Endothelial cell of umbilical vein (primary cell): ENCODE measurements around the gene NR3C1. TPM values are rescaled to one million over a fixed set of nuclear protein-coding genes. Genes with fewer than 3 reads are reported as not detected.

Experiments used
- BruUV-seq: library from RNA; stranded (reverse); fragments of 400-500 nt; replicated peaks from 2 replicates; lab custom pipeline; 2021; lab: Mats Ljungman, UMichigan
- CTCF ChIA-PET: fragments of 300-600, 350-600 bp; sonication (Branson Sonifier 250); formaldehyde crosslinking; loops from one replicate; lab custom pipeline; 2021; ENCODE audit warnings: antibody characterized with exemption, inconsistent platforms; lab: Charles Lee
- POLR2A ChIA-PET: fragments of 300-600, 350-600 bp; sonication (Branson Sonifier 250); formaldehyde crosslinking; loops from one replicate; lab custom pipeline; 2021; ENCODE audit warnings: antibody characterized with exemption, inconsistent platforms; lab: Charles Lee
- DNase-seq: peaks from one replicate; pipeline ENCODE4 v3.0.0-alpha.2; 2011; ENCODE audit warnings: low read depth, low spot score
- FAIRE-seq: peaks from 2 replicates; lab custom pipeline; 2011; peaks lifted over from hg19 to GRCh38; lab: Jason Lieb, UNC
- H2AFZ ChIP-seq: 2 replicates; pipeline ENCODE4 v1.6.0; 2012; ENCODE audit warnings: low read depth, low read length, control low read depth, inconsistent platforms
- H3K27ac ChIP-seq: 2 replicates; pipeline ENCODE4 v1.5.1; 2011; ENCODE audit warnings: low read depth, mild to moderate bottlenecking, control low read depth, low read length, moderate library complexity; ENCODE audit not compliant: insufficient read depth
- H3K27me3 ChIP-seq, 2 experiments: 2 replicates each; pipeline versions ENCODE4 v1.6.0 to v1.6.1; 2011; ENCODE audit warnings: low read length in 2 of 2, mixed read lengths in 1 of 2; ENCODE audit not compliant: control insufficient read depth in 2 of 2, insufficient read depth in 2 of 2
- H3K36me3 ChIP-seq, 2 experiments: 2 replicates in 1 of 2; 3 replicates in 1 of 2; pipeline ENCODE4 v1.5.1; 2011; ENCODE audit warnings: low read length in 2 of 2, mild to moderate bottlenecking in 1 of 2, moderate library complexity in 1 of 2; ENCODE audit not compliant: control insufficient read depth in 2 of 2, insufficient read depth in 2 of 2; ENCODE audit errors: extremely low read depth in 1 of 2
- H3K4me1 ChIP-seq: 3 replicates; pipeline ENCODE4 v1.5.1; 2011; ENCODE audit warnings: mild to moderate bottlenecking, low read length; ENCODE audit not compliant: control insufficient read depth, insufficient read depth; ENCODE audit errors: extremely low read depth
- H3K4me2 ChIP-seq: 2 replicates; pipeline ENCODE4 v1.6.1; 2011; ENCODE audit warnings: low read length, control low read depth, mixed read lengths; ENCODE audit not compliant: insufficient read depth
- H3K4me3 ChIP-seq, 3 experiments: fragments of 200-600 bp in 1 of 3; sonication (generic), shearing (Covaris generic) in 1 of 3; replicated peaks in 1 of 3; 2 replicates each; pipeline ENCODE4 v1.5.1; 2011 to 2016; ENCODE audit warnings: control low read depth in 3 of 3, low read length in 3 of 3, mild to moderate bottlenecking in 2 of 3, inconsistent platforms in 1 of 3, low read depth in 1 of 3, moderate library complexity in 1 of 3; ENCODE audit not compliant: insufficient read depth in 1 of 3
- H3K79me2 ChIP-seq: 2 replicates; pipeline ENCODE4 v1.6.0; 2012; ENCODE audit warnings: low read length, inconsistent platforms; ENCODE audit not compliant: control insufficient read depth, insufficient read depth
- H3K9ac ChIP-seq: replicated peaks from 2 replicates; pipeline ENCODE3; 2011; ENCODE audit warnings: low read length, control low read depth; ENCODE audit not compliant: insufficient read depth; ENCODE audit errors: extremely low read depth
- H3K9me1 ChIP-seq: replicated peaks from 3 replicates; pipeline ENCODE4 v1.6.0; 2011; ENCODE audit warnings: mild to moderate bottlenecking, low read length; ENCODE audit not compliant: control insufficient read depth, insufficient read depth; ENCODE audit errors: extremely low read depth
- H3K9me3 ChIP-seq: replicated peaks from 2 replicates; pipeline ENCODE4 v1.5.1; 2012; ENCODE audit warnings: low read length, inconsistent platforms; ENCODE audit not compliant: control insufficient read depth, insufficient read depth
- H4K20me1 ChIP-seq: replicated peaks from 2 replicates; pipeline ENCODE3; 2011; ENCODE audit warnings: mild to moderate bottlenecking, low read length; ENCODE audit not compliant: control insufficient read depth, insufficient read depth; ENCODE audit errors: extremely low read depth
- FOS ChIP-seq: IDR thresholded peaks from 2 replicates; pipeline ENCODE4 v1.6.1; 2011; ENCODE audit warnings: mild to moderate bottlenecking, low read length, moderate library complexity, borderline replicate concordance; ENCODE audit not compliant: insufficient read depth
- GATA2 ChIP-seq: IDR thresholded peaks from 2 replicates; pipeline ENCODE4 v1.7.0; 2011; ENCODE audit warnings: low read depth, mild to moderate bottlenecking, moderate library complexity, mixed read lengths, low read length; ENCODE audit not compliant: insufficient read length, insufficient read depth
- JUN ChIP-seq: IDR thresholded peaks from 2 replicates; pipeline ENCODE4 v1.6.1; 2011; ENCODE audit warnings: borderline replicate concordance, low read depth; ENCODE audit not compliant: insufficient read length, insufficient read depth
- MYC ChIP-seq: IDR thresholded peaks from one replicate; pipeline ENCODE4 v1.6.1; 2011; ENCODE audit warnings: mild to moderate bottlenecking, low read depth, low read length
- POLR2A ChIP-seq: IDR thresholded peaks from 2 replicates; pipeline ENCODE4 v1.6.1; 2012; ENCODE audit warnings: low read depth, mild to moderate bottlenecking, control low read depth, low read length
- POLR2AphosphoS5 ChIP-seq: IDR thresholded peaks from 2 replicates; pipeline ENCODE4 v1.6.1; 2012; ENCODE audit warnings: low read depth, mild to moderate bottlenecking, control low read depth, low read length, moderate library complexity; ENCODE audit not compliant: insufficient read depth
- dilution Hi-C: fragments of 300-500 bp; cut with MboI; formaldehyde crosslinking; loops from one replicate; pipeline ENCODE4 v1.15.0; 2019; ENCODE audit warnings: low sequenced_read_pairs; ENCODE audit not compliant: extremely low pct_ligation_motif_present
- intact Hi-C: fragments of 100-400 bp; cut with micrococcal nuclease; formaldehyde crosslinking; loops from one replicate; pipeline ENCODE4 v1.10.0; 2022
- polyA plus RNA-seq, 4 experiments: library from polyadenylated mRNA; depleted of rRNA in 3 of 4; stranded (reverse) in 3 of 4; unstranded in 1 of 4; fragments of >200 nt; gene quantifications; 2 replicates each; pipeline versions ENCODE4 v1.2.1 to v1.2.3, GENCODE V29; 2011 to 2012; ENCODE audit warnings: missing spikeins in 1 of 4
- total RNA-seq: library from RNA; stranded (reverse); gene quantifications from 2 replicates; pipeline ENCODE4 v1.2.3, GENCODE V29; 2021
- TF ChIP-seq, protein P1 (sequence below), 2 donors: IDR thresholded peaks; 1 replicate in 1 of 2; 2 replicates in 1 of 2; pipeline ENCODE4 v1.5.1; 2011; ENCODE audit warnings: low read length in 2 of 2, mild to moderate bottlenecking in 2 of 2, moderate library complexity in 2 of 2, control low read depth in 1 of 2, inconsistent platforms in 1 of 2, low read depth in 1 of 2; ENCODE audit not compliant: insufficient read depth in 1 of 2; ENCODE audit errors: extremely low read depth in 1 of 2
- TF ChIP-seq, protein P2 (sequence below): IDR thresholded peaks from 2 replicates; pipeline ENCODE4 v1.6.1; 2011; ENCODE audit not compliant: insufficient read depth, insufficient read length

Gene NR3C1
- total and polyA plus RNA-seq, 2 donors (not counting 3 experiments of a cell fraction or from before 2014, with no cell fraction given), result 4.1 to 17.0 TPM

DNA sequence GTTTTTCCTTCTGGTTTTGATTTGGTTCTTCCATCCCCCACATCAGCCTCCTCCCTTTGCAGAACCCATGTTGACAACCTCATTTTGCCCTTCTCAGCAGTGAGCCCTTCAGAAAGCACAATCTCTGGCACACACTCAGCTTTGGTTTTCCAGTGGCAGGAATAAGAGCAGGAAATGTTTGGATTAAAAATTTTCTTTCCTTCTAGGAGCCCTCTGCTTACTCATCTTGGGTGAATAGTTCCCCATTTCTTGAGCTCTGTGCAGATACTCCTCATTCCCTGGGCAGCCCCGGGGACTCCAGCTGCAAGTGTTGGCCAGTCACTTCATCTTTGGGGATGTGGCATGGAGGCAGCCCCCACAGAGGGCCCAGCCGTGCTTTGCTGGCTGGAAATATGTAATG is 170.5 kb downstream of the NR3C1 start:
- BruUV-seq, result no TSS peak
- H3K27ac ChIP-seq, result no peak overlapping the region
- H3K4me2 ChIP-seq, result no peak overlapping the region
- H3K9me3 ChIP-seq, result no peaks in the 10 kb centered on the region
- H2AFZ ChIP-seq, result no peak overlapping the region
- POLR2A ChIA-PET, result no interaction called here
- no peak overlapping the region for H3K4me3 ChIP-seq
- intact Hi-C loops (no loop called here), dilution Hi-C loops (no loop called here)
- H4K20me1 ChIP-seq, result no peaks in the 10 kb centered on the region
- no peak for DNase-seq
- no peaks in the 10 kb centered on the region for H3K36me3 ChIP-seq
- no peaks in the 10 kb centered on the region for H3K27me3 ChIP-seq
- H3K4me1 ChIP-seq, result no peaks in the 10 kb centered on the region
- no peak overlapping the region for H3K9ac ChIP-seq
- no peaks in the 10 kb centered on the region for H3K9me1 ChIP-seq
- FAIRE-seq, result no peak
- TF ChIP-seq, protein P1, sequence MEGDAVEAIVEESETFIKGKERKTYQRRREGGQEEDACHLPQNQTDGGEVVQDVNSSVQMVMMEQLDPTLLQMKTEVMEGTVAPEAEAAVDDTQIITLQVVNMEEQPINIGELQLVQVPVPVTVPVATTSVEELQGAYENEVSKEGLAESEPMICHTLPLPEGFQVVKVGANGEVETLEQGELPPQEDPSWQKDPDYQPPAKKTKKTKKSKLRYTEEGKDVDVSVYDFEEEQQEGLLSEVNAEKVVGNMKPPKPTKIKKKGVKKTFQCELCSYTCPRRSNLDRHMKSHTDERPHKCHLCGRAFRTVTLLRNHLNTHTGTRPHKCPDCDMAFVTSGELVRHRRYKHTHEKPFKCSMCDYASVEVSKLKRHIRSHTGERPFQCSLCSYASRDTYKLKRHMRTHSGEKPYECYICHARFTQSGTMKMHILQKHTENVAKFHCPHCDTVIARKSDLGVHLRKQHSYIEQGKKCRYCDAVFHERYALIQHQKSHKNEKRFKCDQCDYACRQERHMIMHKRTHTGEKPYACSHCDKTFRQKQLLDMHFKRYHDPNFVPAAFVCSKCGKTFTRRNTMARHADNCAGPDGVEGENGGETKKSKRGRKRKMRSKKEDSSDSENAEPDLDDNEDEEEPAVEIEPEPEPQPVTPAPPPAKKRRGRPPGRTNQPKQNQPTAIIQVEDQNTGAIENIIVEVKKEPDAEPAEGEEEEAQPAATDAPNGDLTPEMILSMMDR (IDR thresholded peaks at IDR 0.05; ENCODE audit: extremely low read depth in 1 of 2, insufficient read depth in 1 of 2, low read depth in 1 of 2, low read length in 2 of 2), result no peak
- H3K79me2 ChIP-seq, result no peaks in the 10 kb centered on the region
- CTCF ChIA-PET, result interaction anchor here (1.2 kb wide), 1 partner anchor 19 kb away, joined by 3 read pairs; no protein-coding TSS in a partner anchor

DNA sequence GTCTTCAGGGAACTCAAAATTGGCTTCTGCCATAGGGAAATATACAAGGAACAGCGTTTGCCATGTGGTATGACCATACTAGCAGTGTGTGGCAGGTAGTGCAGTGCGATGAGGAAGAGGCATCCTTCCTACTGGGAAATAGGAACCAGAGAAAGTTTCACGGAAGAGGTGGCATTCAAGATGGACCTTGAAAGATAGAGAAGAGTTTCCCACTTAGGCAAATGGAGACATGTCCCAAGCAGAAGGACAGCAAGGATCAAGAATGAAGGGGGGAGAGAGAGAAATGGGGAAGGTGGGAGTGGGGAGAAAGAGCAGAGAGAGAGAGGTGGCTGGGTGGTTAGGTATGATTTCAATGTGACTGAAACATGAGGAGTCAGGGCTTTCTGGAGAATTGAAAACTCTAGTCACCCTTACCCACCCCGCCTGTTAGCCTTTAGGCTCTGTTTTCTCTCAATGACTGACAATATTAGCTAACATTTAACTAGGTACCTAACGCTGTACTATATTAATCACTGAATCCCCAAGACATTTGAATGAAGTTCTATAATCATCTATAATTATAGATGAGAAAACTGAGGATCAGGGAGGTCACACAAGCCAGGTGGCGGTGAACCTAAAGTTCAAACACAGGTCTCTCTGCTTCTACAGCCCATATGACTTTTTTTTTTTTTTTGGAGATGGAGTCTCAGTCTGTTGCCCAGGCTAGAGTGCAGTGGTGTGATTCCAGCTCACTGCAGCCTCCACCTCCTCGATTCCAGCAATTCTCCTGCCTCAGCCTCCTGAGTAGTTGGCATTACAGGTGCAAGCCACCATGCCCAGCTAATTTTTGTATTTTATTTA is 171.3 kb downstream of the NR3C1 start:
- H3K4me1 ChIP-seq, result no peaks in the 10 kb centered on the region
- H3K4me3 ChIP-seq, result no peak overlapping the region
- no peak overlapping the region for H3K27ac ChIP-seq
- TF ChIP-seq POLR2A, result no peak
- no peak for TF ChIP-seq JUN
- TF ChIP-seq, protein P2, sequence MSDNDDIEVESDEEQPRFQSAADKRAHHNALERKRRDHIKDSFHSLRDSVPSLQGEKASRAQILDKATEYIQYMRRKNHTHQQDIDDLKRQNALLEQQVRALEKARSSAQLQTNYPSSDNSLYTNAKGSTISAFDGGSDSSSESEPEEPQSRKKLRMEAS, result no peak
- TF ChIP-seq POLR2AphosphoS5, result no peak
- no peak for TF ChIP-seq GATA2
- TF ChIP-seq FOS, result no peak
- no peak for TF ChIP-seq MYC
- H2AFZ ChIP-seq, result no peak overlapping the region
- H3K79me2 ChIP-seq, result no peaks in the 10 kb centered on the region
- H3K9me1 ChIP-seq, result no peaks in the 10 kb centered on the region
- FAIRE-seq (no peak), DNase-seq (no peak)
- H3K4me2 ChIP-seq, result no peak overlapping the region
- no peaks in the 10 kb centered on the region for H3K36me3 ChIP-seq
- no peaks in the 10 kb centered on the region for H4K20me1 ChIP-seq
- CTCF ChIA-PET, result interaction anchor here (1.2 kb wide), 1 partner anchor 18 kb away, joined by 3 read pairs; no protein-coding TSS in a partner anchor
- intact Hi-C loops (no loop called here), dilution Hi-C loops (no loop called here)
- no peaks in the 10 kb centered on the region for H3K27me3 ChIP-seq
- POLR2A ChIA-PET, result no interaction called here
- BruUV-seq, result no TSS peak
- H3K9ac ChIP-seq, result no peak overlapping the region
- H3K9me3 ChIP-seq, result no peaks in the 10 kb centered on the region
